Left lobe of liver (tissue), 2 donors: ENCODE measurements around the gene TBCB. TPM values are rescaled to one million over a fixed set of nuclear protein-coding genes. Genes with fewer than 3 reads are reported as not detected.
"Not testable (repeated sequence)": the region's sequence is repeated elsewhere in the genome, so short reads cannot be mapped to it uniquely, and the experiment has no call there.

Experiments
- ATAC-seq: fragments of 200-7000 bp; cut with Tn5 transposase; one replicate; pipeline ENCODE4 v1.9.1; 2020; ENCODE audit warnings: mild to moderate bottlenecking, moderate library complexity
- DNase-seq: peaks from one replicate; pipeline ENCODE4 v3.0.0-alpha.2; 2020; ENCODE audit warnings: low spot score
- total RNA-seq: library from RNA; stranded (reverse); gene quantifications from one replicate; pipeline ENCODE4 v1.2.1, GENCODE V29; 2021
- donor health status: DM: no; HTN: no; CAD: no; lungs with moderate emphysema.
- donor health status: DM: no; HTN: yes; CAD: no.

The TBCB gene
- total RNA-seq, 1 donor from 2014 or later, result 33.5 TPM

DNA sequence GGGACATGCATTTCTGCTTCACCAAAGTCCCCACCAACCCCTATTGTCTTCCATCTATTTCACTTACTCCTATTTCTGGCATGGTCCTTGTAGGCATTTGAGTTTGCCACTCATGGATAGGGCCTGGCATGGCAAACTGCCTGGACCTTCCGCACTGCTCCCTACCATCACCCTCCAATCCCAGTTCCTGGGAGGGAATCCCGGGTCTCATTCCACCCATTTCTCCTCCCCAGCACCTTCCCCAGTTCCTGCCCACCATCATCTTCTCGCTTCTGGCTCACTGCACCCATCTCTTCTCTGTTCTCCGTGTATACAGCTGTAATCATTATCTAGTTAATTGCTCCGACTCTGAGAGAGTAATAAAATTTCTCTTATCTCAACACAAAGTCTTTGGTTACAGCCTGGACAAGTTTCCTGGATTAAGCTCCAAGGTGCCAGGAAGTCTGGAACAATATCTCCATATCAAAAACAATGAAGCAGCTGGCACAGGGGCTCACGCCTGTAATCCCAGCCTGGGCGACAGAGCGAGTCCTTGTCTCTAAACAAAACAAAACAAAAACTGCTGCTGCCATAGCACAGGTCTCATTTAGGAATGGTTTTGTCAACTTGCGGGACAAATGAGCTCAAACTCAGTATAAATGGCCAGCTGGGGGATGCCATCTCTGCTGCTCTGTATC lies 54.0 kb downstream of the TBCB start:
- ATAC-seq, result no peak
- DNase-seq, result no peak

DNA sequence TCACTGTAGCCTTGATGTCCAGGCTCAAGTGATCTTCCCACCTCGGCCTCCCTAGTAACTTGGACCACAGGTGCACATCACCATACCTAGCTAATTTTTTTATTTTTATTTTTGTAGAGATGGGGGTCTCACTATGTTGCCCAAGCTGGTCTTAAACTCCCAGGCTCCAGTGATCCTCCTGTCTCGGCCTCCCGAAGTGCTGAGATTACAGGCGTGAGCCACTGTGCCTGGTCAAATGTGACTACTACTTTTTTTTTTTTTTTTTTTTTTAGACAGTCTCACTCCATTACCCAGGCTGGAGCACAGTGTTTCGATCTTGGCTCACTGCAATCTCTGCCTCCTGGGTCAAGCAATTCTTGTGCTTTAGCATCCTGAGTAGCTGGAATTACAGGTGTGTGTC lies 57.6 kb downstream of the TBCB start:
- DNase-seq (no peak), ATAC-seq (no peak)

DNA sequence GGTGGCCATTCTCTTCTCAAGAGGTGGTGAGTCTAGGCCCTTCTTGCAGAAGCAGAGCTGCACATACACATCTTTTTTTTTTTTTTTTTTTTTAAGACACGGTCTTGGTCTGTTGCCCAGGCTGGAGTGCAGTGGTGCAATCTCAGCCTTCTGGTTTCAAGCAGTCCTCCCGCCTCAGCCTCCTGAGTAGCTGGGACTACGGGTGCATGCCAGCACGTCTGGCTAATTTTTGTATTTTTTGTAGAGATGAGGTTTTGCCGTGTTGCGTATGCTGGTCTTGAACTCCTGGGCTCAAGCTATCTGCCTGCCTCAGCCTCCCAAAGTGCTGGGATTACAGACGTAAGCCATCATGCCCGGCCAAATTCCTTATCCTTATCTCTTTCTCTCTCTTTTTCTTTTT lies 58.6 kb downstream of the TBCB start:
- DNase-seq, ATAC-seq: not testable (repeated sequence)

Other genes with a start within 250 kb of the TBCB start
- gene APLP1, start 246.9 kb upstream of the TBCB start, total RNA-seq, result 0.40 TPM
- gene NFKBID, start 214.9 kb upstream of the TBCB start, total RNA-seq, result 2.3 TPM
- gene HCST, start 212.9 kb upstream of the TBCB start, total RNA-seq, result 1.8 TPM
- gene TYROBP, start 207.2 kb upstream of the TBCB start, total RNA-seq, result 20.2 TPM
- gene LRFN3, start 179.1 kb upstream of the TBCB start, total RNA-seq, result 8.4 TPM
- gene SDHAF1, start 120.3 kb upstream of the TBCB start, total RNA-seq, result 13.9 TPM
- gene SYNE4, start 106.7 kb upstream of the TBCB start, total RNA-seq, result 6.5 TPM
- 10.3 TPM for gene ALKBH6, start 101.3 kb upstream of the TBCB start, total RNA-seq
- gene CLIP3, start 82.6 kb upstream of the TBCB start, total RNA-seq, result 1.3 TPM
- 2.2 TPM for gene THAP8, start 61.2 kb upstream of the TBCB start, total RNA-seq
- gene WDR62, start 60.6 kb upstream of the TBCB start, total RNA-seq, result 0.48 TPM
- not detected for gene OVOL3, start 4.3 kb upstream of the TBCB start, total RNA-seq
- 43.9 TPM for gene POLR2I, start 593 bp upstream of the TBCB start, total RNA-seq
- gene CAPNS1, start 24.6 kb downstream of the TBCB start, total RNA-seq, result 168 TPM
- gene COX7A1, start 37.0 kb downstream of the TBCB start, total RNA-seq, result 3.9 TPM
- gene ZNF565, start 99.2 kb downstream of the TBCB start, total RNA-seq, result 2.6 TPM
- 17.2 TPM for gene ZNF146, start 99.6 kb downstream of the TBCB start, total RNA-seq